NCI-H1694 treated with DMSO at 0.1 percent for 48 hours (cell line): ENCODE measurements around the gene PAIP2.
A peak's percentile ranks its signal among the peaks of the same experiment; 100 is the strongest.
"Not testable (repeated sequence)": the region's sequence is repeated elsewhere in the genome, so short reads cannot be mapped to it uniquely, and the experiment has no call there.

ENCODE experiments used
- DNase-seq: peaks from one replicate; lab custom pipeline; 2025; lab: John Stamatoyannopoulos, UW

Gene PAIP2, protein sequence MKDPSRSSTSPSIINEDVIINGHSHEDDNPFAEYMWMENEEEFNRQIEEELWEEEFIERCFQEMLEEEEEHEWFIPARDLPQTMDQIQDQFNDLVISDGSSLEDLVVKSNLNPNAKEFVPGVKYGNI

DNA sequence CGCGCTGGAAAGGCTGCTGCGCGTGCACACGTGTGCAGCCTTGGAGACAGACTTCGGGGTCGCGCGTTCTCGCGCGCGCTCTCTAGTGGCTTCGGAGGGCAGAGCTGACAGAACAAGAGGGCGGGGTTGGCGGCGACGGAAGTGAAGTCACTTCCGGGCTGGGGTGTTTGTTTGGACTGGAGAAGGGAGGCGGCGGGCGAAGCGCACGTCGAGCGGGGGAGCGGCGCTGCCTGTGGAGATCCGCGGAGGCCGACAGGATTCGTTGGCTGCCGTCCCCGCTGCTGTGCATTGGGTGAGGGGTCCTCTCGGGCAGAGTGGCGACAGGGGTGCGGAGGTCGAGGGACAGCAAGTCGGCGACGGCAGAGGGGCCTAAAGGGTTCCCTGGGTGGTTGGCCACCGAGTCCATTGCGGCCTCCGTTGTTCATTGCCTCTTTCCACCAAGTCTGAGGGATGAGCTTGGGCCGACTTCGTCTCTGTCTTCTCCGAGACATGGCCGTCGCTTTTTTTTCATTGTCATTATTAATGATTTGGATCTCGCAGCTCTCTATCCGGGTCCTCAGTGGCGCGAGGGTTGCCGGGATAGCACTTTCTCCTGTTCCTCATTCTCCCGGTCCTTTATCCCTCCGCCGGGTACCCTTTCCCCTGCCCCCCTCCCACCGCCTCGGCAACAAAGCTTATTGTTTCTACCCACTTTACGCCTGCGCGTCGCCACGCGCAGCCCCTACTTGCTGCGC, at the start of gene PAIP2:
Gene PAIP2, plus strand, starts transcription at position 166 of the 734 bp plus-strand sequence. CDS start 21,931 bp downstream, outside the sequence.
- DNase-seq, result peak; percentile 91

DNA sequence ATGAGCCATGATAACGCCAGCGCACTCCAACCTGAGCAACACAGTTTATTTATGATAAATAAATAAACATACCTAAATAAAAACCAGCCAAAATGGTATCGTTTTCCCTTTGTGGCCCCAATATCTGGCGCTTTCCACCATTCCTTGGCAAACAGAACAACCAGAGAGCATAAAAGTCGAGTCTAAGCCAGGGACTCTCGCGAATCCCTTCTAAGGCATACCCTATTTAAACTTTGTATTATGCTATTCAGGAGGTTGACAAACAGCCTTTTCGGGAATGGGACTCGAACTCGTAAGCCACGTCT, 48.5 kb upstream of the PAIP2 start:
- DNase-seq, result no peak

DNA sequence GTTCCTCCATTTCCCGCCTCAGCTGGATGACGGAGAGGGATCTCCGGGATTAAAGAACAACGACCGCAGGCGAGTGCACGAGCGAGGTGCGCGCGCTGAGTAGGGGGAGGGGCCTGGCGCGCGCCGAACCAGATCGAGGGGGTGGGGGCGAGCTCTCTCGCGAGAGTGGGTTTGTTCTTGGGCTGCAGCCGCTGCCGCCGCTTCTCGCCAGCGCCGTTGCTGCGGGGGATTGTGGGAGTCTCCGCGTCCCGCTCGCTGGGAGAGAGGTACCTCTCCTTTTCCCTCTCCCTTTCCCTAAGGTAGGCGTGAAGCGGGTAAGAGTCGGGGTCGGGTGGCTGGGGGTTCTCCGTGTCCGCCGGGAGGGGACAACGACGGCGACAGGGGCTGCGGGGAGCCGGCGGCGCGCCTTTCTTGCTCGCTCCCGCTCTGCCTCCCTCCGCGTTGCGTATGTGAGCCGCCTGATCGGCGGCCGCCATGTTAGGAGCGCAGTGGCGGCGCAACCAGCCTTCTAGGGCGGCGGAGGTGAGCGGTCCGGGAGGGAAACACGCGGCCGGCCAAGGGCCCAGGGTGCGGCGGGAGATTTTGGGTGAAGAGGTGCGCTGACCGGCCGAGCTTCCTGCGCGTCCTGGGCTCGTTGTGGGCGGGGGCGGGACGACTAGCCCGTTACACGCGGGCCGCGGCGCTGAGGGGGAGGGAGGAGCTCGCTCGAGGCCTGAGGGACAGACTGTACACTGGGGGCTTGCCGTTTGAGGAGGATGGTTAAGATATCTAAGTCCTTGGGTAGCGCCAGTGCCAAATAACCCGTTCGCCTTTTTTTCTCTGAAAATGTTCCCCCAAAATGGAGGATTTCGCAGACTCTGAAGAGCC, 47.9 kb upstream of the PAIP2 start, which contains the start of gene MATR3:
Gene MATR3, plus strand, starts transcription at position 234 of the 867 bp plus-strand sequence. CDS start 13,676 bp downstream, outside the sequence.
- peak; percentile 87 for DNase-seq

DNA sequence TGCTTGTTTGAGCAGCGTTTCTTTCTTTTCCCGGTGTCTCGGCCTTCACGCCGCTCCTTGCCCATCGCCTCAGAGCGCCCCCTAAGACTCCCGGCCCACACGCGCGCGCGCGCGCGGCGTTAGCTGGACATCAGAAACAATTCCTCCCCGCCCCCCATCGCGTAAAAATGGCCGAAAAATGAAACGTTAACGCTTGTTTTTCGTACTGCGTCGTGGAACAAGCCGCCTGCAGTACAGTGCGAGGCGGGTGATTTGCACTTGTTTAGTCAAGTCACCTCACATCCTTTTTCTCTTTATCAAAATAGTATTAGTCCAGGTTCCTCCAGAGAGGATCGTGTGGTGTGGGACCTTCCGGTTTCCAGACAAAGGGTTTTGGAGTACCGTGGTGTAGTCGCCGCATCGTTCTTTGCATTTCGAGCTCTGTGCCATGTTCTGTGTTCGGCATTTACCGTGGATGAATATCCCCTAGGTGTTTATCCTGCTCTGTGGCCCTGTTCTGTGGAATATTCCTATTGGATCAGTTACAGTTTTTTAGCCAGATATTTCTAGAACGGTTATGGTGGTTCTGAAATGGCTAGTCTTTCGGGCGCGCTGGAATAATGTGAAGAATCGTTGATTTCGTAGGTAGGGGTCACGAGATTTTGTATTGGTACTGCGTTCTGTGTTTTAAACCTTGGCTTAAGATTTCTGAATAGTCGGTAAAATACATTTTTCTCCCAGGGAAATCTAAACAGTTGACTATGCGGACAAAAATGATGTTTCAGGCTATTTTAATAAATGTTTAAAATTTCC, 47.1 kb upstream of the PAIP2 start:
- DNase-seq, result peak; percentile 31

DNA sequence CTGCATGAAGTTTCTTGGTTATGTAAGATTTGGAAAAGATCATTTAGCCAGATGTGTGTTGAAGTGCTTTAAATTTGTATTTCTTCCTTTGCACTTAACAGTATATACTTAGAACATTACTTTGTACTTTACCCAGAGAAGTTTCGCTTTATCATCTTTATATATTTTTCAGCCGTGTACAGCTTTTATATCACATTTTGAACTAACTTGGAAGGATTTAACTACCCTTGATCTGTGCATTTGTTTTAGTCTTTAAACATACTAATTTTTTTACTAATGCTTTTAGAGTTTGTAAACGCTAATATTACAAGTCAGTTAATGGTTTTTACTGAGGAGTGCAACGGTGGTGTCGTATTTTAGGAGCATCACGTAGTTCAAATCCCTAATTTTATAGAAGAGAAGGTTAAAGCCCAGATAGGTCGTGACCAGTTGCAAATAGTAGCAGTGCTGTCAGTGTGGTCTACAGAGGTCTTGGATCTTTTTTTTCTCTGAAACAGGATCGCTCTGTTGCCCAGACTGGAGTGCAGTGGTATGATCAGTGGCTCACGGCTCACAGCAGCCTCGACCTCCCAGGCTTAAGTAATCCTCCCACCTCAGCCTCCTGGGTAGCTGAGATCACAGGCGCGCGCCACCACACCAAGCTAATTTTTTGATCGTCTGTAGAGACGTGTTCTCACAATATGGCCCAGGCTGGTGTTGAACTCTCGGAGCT, 46.2 kb upstream of the PAIP2 start:
- DNase-seq, result no peak

DNA sequence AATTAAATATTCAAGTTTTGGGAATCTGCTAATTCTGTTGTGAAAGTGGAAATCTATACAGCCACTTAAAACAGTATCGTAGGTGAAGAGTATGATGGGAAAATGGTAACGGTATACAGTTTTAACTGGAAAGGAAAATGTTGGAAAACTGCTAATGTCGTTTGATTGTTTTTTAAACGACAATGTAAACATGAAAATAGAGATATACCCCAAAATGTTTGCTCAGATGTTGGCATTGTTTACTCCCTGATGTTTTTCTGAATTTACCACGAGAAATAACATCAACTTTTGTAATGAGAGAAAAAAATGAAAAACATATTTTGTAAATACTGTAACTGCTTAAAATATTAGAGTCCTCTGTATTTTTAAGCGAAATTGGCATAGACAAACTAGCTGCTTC, 45.5 kb upstream of the PAIP2 start:
- no peak for DNase-seq

DNA sequence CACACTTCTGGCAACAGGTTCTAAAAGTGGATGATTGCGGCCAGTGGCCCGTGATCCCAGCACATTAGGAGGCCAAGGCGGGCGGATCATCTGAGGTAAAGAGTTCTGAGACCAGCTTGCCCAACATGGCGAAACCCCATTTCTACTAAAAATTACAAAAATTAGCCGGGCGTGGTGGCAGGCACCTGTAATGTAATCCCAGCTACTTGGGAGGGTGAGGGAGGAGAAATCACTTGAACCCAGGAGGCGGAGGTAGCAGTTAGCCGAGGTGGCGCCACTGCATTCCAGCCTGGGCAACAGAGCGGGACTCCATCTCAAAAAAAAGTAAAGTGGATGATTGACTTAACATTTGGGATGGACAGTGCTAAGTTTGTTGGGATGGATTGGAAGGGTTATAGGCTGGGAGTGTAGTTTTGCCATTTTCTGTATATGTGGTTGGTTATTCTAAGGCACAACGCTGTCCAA, 44.8 kb upstream of the PAIP2 start:
- DNase-seq, result no peak

DNA sequence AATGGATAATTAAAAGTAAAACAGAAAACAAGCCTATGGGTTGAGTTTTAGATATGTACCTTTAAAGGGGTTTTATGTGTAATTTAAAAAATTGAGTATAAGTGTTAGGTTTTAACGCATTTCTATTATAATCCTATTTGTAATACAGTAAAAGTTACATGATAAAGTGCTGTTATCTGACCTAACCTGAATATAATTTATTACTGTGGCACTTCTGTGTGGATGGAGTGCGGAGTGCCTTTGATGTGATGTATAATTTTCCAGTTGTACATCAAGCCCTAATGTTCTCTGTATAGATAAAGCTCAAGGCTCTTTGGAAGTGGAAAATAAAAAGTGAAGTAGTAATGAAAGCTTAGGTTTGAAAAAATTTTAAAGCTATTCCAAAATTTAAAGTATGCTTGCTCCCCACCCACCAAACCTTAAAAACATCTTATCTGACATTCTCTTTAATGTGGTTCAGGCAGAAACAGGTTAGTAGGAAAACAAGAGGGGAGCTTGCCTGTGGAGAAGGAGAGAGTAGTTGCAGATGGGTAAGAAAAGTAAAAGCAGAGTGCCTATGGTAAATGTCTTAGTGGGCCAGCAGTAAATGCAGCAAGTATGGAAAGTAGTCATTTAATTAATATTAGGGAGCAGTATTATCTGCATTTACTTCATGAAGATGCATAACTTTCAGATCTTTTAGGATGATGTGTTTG, 44.1 kb upstream of the PAIP2 start:
- DNase-seq, result no peak

DNA sequence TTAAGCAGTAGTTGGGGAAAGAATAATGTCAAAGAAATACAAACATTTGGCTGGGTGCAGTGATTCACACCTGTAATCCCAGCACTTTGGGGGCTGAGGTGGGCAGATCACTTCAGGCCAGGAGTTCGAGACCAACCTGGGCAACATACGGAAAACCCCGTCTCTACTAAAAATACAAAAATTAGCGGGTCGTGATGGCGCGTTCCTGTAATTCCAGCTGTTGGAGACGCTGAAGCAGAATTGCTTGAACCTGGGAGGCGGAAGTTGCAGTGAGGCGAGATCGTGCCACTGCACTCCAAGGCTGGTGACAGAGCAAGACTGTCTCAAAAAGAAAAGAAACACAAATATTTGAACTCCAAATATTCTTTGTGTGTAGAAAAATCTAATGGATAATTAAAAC, 43.4 kb upstream of the PAIP2 start:
- no peak for DNase-seq

DNA sequence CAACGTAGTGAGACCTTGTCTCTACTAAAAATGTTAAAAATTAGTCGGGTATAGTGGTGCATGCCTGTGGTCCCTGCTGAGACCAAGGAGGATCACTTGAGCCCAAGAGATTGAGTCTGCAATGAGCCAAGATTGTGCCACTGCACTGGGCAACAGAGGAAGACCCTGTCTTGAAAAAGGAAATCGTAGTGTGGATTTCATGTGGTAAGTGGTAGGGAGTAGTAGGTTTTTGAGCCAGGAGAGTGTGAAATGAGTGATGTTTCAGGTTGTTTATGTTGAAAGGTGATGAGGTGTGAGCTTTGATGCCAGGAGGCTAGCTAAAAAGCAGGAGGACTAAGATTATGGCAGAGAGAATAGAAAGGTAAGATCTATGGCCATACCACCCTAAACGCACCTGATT, 42.2 kb upstream of the PAIP2 start:
- no peak for DNase-seq

DNA sequence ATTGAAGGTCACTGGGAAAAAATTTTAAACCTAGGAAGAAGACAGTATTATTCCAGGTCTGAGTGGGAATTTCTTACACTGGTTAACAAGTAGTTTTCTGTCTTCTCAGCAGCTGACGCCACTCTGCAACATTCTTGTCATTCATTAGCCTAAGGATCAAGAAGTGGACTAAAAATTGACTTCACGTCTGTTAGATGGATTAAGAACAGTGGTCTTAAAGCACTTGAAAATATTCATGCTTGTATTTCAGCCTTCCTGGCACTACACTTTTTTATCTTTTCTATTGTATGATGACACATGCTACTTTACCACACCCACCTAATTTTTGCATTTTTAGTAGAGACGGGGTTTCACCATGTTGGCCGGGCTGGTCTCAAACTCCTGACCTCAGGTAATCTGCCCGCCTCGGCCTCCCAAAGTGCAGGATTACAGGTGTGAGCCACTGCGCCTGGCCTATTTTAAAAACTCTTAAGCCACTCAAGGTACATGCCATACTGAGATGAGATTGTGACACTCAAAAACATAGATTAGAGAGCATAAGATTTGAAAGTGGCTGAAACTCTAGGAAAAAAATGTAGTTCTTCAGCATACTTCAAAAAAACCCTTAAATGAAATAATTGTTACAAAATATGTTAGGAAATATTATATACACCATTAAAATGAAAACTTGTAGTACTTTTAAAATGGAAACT, 39.7 kb upstream of the PAIP2 start:
- no peak for DNase-seq

DNA sequence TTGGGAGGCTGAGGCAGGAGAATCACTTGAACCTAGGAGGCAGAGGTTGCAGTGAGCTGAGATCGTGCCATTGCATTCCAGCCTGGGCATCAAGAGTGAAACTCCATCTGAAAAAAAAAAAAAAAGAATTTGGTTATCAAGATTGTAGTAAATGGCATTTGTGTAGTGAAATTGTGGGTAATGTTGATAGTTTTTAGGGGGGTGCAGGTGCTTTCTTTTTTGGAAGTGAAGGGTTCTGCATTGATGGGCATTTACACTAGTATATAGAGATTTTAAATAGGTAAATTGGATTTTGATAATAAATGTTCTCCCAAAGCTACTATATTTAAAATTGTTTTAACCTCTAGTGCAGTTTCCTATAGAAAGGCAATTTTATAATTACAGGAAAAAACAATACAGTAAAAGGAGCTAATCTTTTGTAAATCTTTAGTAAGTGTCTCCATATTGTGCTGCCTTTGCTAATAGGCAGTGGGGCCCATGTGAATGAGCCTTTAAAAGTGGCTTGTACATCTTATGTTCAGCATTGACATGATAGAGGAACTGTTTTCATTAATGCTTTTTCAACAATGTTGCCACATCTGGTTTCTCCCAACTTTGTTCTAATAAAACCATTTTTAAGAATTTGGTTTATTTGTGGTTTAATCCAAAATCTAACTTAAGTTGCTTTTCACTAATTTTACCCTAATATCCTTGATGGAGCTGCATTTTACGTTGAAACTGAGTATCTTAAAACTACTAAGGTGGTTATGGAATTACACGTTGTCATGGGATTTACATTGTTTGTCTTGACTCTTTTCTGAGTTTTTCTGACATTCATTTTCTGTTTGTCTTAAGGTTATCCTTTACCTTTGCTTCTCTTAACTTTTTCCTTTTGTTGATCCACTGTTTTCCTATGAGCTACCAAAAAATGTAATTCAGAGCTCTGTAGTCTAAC, 37.0 kb upstream of the PAIP2 start:
- DNase-seq, result no peak

DNA sequence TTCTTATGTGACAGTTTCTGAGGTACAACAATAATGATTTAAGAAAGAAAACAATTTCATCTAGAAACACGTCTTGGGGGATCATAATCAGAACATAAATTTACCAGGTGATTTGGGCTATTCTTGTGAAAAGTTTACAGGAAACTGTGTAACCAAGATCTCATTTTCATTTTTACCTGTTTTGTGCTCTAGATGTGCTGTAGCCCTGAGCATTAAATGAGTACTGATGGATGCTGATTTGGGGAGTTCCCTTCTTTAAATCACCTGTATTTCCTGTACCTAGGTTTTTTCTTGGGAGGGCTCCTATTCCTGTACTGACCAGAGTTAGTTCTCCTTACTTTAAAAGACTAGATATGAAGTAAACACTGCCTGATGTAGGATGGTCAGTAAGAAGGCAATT, 35.5 kb upstream of the PAIP2 start:
- no peak for DNase-seq

DNA sequence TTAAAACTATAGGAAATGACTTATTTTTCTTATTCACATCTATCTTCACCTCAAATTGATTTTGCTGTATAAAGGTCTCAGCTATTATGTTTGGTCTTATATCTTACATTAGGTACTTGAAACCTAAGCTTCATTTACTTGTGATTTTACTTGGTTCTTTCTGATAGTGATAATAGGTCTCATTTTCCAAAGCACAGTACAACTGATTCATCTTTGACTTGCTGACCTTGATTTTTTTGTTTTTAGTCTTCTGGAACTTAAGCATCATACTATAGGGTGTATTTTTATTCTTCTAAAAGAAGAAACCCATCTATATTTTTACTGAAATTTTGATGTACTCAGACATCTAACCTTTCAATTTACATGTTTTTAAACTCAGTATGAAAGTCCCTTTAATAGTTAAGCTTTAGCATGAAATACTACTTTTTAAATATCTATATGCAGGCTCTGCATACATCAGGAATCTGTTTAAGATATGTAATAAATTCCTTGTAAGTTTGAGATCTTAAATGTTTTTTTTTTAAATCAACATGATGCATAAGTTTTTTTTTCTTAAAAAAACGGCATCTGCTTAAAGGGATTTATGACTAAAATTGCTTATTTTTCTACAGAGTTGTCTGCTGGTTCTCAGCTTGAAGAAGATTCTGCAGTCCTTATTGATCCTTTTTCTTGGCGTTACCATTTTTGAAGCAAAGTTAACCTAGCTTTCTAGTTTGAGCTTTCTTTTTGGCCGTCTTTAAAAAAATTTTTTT, 34.9 kb upstream of the PAIP2 start:
- DNase-seq, result no peak

DNA sequence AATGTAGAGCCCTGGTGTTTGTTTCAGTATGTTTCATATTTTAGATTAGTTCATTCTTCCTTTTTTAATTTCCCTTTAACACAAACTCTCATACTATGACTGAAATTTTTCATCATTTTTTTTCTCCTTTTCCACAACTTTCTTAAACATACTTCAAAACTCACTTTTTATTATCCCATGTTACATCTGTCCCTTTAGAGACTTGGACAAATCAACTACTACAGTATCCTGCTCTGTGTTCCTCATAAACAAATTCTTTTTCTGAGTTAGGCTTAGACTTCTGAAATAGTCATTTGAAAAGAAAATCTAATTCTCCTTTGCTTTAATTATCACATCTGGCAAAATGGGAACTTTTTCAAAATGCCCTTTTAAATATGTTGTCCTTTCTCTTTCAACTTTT, 32.9 kb upstream of the PAIP2 start:
- DNase-seq, result no peak

DNA sequence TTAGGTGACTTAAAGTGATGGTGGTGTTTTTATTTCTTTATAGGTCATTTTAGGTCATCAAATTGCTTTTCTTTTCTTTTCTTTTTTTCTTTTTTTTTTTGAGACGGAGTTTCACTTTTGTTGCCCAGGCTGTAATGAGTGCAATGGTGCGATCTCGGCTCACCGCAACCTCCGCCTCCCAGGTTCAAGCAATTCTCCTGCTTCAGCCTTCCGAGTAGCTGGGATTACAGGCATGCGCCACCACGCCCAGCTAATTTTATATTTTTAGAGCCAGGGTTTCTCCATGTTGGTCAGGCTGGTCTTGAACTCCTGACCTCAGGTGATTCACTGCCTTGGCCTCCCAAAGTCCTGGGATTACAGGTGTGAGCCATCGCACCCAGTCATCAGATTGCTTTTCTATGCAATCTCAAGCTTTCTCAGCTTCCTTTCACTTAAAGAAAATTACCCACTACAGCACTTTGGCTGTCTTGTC, 30.9 kb upstream of the PAIP2 start:
- DNase-seq, result not testable (repeated sequence)

DNA sequence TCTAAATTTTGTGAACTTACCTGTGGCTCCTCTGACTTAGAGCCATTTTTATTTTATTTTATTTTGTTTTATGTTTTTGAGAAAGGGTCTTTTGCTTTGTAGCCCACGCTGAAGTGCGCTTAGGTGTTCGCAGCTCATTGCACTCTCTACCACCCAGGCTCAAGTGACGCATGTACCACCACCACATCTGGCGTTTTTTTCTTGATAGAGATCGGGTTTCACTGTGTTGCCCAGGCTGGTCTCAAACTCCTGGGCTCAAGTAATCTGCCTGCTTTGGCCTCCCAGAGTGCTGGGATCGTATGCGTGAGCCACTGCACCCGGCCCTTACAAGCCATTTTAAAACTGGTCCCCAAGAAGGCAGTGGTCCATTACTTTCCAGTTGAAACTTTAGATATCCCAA, 29.6 kb upstream of the PAIP2 start:
- no peak for DNase-seq

DNA sequence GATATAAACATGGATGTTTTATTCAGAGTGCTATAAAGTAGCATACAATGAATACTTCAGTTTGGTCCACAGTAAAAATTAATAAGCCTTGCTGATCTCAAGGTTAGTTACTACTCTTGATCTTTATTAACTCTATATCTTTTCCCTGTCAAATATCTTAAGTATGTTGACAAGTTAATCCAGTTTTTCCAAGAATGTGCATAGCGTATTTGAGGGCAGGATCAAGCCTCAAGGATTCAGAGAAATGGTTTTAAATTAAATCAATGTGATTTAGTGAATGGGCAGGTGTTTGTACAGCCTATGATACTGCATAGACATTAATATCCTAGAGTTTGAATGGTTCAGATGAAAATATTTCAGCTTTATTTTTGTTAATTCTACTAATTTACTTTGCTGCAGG, 27.4 kb upstream of the PAIP2 start:
- DNase-seq, result no peak
